Kidney (tissue), 14 donors: Measurements from ENCODE around the gene FAM20A. TPM values are rescaled to one million over a fixed set of nuclear protein-coding genes. Genes with fewer than 3 reads are reported as not detected.

Source experiments
- DNase-seq, 5 donors: peaks; one replicate each; pipeline ENCODE4 v3.0.0-alpha.2; 2013 to 2020
- FAIRE-seq: peaks from 2 replicates; lab custom pipeline; 2012; peaks lifted over from hg19 to GRCh38; lab: Jason Lieb, UNC
- H3K27ac ChIP-seq, 2 donors: one replicate each; pipeline ENCODE4 v1.7.0; 2013; ENCODE audit warnings: low read depth in 2 of 2, low read length in 2 of 2, inconsistent platforms in 1 of 2
- H3K27me3 ChIP-seq: one replicate; pipeline ENCODE4 v1.7.1; 2013; ENCODE audit warnings: low read length, inconsistent platforms; ENCODE audit not compliant: control insufficient read depth, insufficient read depth
- H3K36me3 ChIP-seq, 3 donors: one replicate each; pipeline versions ENCODE4 v1.7.0 to v1.7.1; 2013; ENCODE audit warnings: low read length in 3 of 3, control low read depth in 1 of 3, inconsistent platforms in 1 of 3; ENCODE audit not compliant: insufficient read depth in 3 of 3, control insufficient read depth in 2 of 3
- H3K4me1 ChIP-seq, 3 donors: one replicate each; pipeline versions ENCODE4 v1.7.0 to v1.7.1; 2013; ENCODE audit warnings: low read length in 3 of 3, inconsistent platforms in 1 of 3, low read depth in 1 of 3; ENCODE audit not compliant: control insufficient read depth in 2 of 3, insufficient read depth in 2 of 3
- H3K4me3 ChIP-seq, 3 donors: one replicate each; pipeline versions ENCODE4 v1.7.0 to v1.8.1; 2013; ENCODE audit warnings: low read length in 3 of 3, control low read depth in 1 of 3, inconsistent platforms in 1 of 3
- H3K9ac ChIP-seq, 3 donors: one replicate each; pipeline versions ENCODE4 v1.7.0 to v1.7.1; 2013; ENCODE audit warnings: low read length in 3 of 3, control low read depth in 1 of 3, inconsistent platforms in 1 of 3
- H3K9me3 ChIP-seq, 3 donors: one replicate each; pipeline versions ENCODE4 v1.7.0 to v1.7.1; 2013; ENCODE audit warnings: low read length in 3 of 3, control low read depth in 1 of 3, inconsistent platforms in 1 of 3; ENCODE audit not compliant: control insufficient read depth in 2 of 3, insufficient read depth in 1 of 3
- CTCF ChIP-seq: IDR thresholded peaks from 3 replicates; pipeline ENCODE4 v1.5.1; 2012; ENCODE audit warnings: mild to moderate bottlenecking, moderate library complexity, borderline replicate concordance; ENCODE audit not compliant: insufficient read depth; ENCODE audit errors: extremely low read depth
- intact Hi-C: fragments of 100-400 bp; cut with DNase I; formaldehyde crosslinking; loops from one replicate; pipeline ENCODE4 v1.11.1; 2022
- polyA plus RNA-seq: library from polyadenylated mRNA; stranded (reverse); fragments of 350-450 nt; fragmentation: Illumina TruSeq; extraction: RNeasy Lipid Tissue Mini Kit (QIAGEN cat#74804); gene quantifications from one replicate; pipeline ENCODE4 v1.2.3, GENCODE V29; 2014; ENCODE audit warnings: low read depth, low replicate concordance; ENCODE audit not compliant: insufficient read depth
- total RNA-seq: library from RNA; stranded (reverse); fragmentation: NEBNext Ultra II Directional; extraction: Animal tissue kit (Norgen Biotek cat#: 25700); gene quantifications from one replicate; pipeline ENCODE4 v1.2.1, GENCODE V29; 2021
- donor health status: control.
- donor health status: control.
- donor health status: control.
- donor health status: control.
- donor health status: control.
- donor health status: DM: yes; HTN: yes; CAD: no.
- donor health status: Normal renal cell carcinoma (clear cell type).

Gene FAM20A
- total and polyA plus RNA-seq, 2 donors from 2014 or later: 65.8 to 77.7 TPM

- DNase-seq (peak in 1 of 5 donors; percentile 49), FAIRE-seq (no peak)
- no peak overlapping the region for H3K9ac ChIP-seq
- TF ChIP-seq CTCF: no peak
- no peak overlapping the region for H3K4me3 ChIP-seq
- H3K9me3 ChIP-seq: no peaks in the 10 kb centered on the region
- H3K4me1 ChIP-seq: peaks cover 0 to 21% (median 5%) of the 10 kb centered on the region in 3 donors
- no peak overlapping the region for H3K27ac ChIP-seq
- no peaks in the 10 kb centered on the region for H3K36me3 ChIP-seq
- H3K27me3 ChIP-seq: no peaks in the 10 kb centered on the region
- intact Hi-C loops: no loop called here
Measured at GRCh38 chr17:68592682-68593641, 8.2 kb downstream of the FAM20A start.

GRCh38 chr17:68592009-68592408, 9.2 kb downstream of the FAM20A start:
- H3K9me3 ChIP-seq: no peaks in the 10 kb centered on the region
- no peak for FAIRE-seq
- H3K36me3 ChIP-seq: no peaks in the 10 kb centered on the region
- H3K27ac ChIP-seq: no peak overlapping the region
- peak overlapping the region in 1 of 3 donors; percentile 2 for H3K4me3 ChIP-seq
- TF ChIP-seq CTCF: no peak
- intact Hi-C loops: no loop called here
- no peak overlapping the region for H3K9ac ChIP-seq
- no peak for DNase-seq
- no peaks in the 10 kb centered on the region for H3K27me3 ChIP-seq
- H3K4me1 ChIP-seq: peaks cover 0 to 20% (median 5%) of the 10 kb centered on the region in 3 donors

- DNase-seq (peak in 3 of 5 donors; percentile 25 to 70 (median 54)), FAIRE-seq (no peak)
- Histone ChIP-seq H3K27ac (no peak overlapping the region), H3K27me3 (no peaks in the 10 kb centered on the region), H3K9ac (no peak overlapping the region), H3K9me3 (no peaks in the 10 kb centered on the region), H3K4me1 (peaks cover 0 to 16% (median 5%) of the 10 kb centered on the region in 3 donors), H3K36me3 (no peaks in the 10 kb centered on the region), H3K4me3 (peak overlapping the region in 1 of 3 donors; percentile 2)
- intact Hi-C loops: no loop called here
- TF ChIP-seq CTCF: no peak
Measured at GRCh38 chr17:68591583-68591982, 9.6 kb downstream of the FAM20A start.
